Stimulated activated naive B cell treated with anti-CD40 and anti-IgM and Interleukin-4, amounts not matched to agents 10 μg/mL and 1 μg/mL and 100 μg/mL, for 72 hours (primary cell): ENCODE data around the gene HNRNPH2.

Experiments
- ATAC-seq, 2 donors: fragments of 150-1000 bp; cut with Tn5 transposase; replicated peaks; 2 replicates each; pipeline ENCODE4 v1.10.0; 2021; ENCODE audit warnings: moderate library complexity in 1 of 2
- DNase-seq: peaks from one replicate; pipeline ENCODE4 v3.0.0; 2021
- H3K27ac Mint-ChIP-seq: one replicate; pipeline ENCODE4 v1.8.0; 2022; ENCODE audit warnings: mild to moderate bottlenecking, mixed read lengths
- H3K27me3 Mint-ChIP-seq, 2 donors: one replicate each; pipeline ENCODE4 v1.8.0; 2022; ENCODE audit warnings: mixed read lengths in 2 of 2
- H3K36me3 Mint-ChIP-seq, 2 donors: one replicate each; pipeline ENCODE4 v1.8.0; 2022; ENCODE audit warnings: mixed read lengths in 2 of 2, mild to moderate bottlenecking in 1 of 2
- H3K4me1 Mint-ChIP-seq, 2 donors: one replicate each; pipeline ENCODE4 v1.8.0; 2022; ENCODE audit warnings: mixed read lengths in 2 of 2, mild to moderate bottlenecking in 1 of 2
- H3K4me3 Mint-ChIP-seq, 2 donors: one replicate each; pipeline ENCODE4 v1.8.0; 2022; ENCODE audit warnings: mild to moderate bottlenecking in 2 of 2, mixed read lengths in 2 of 2, moderate library complexity in 1 of 2
- H3K9me3 Mint-ChIP-seq, 2 donors: one replicate each; pipeline ENCODE4 v1.8.0; 2022; ENCODE audit warnings: mixed read lengths in 2 of 2, mild to moderate bottlenecking in 1 of 2

Gene HNRNPH2

GRCh38 chrX:101407748-101408531 lies at the start of gene HNRNPH2, which contains the start of gene GLA:
TSS of gene HNRNPH2 (plus strand) at chrX:101408222. CDS start at chrX:101411989, 3,767 bp downstream.
TSS of gene GLA (minus strand) at chrX:101407925. CDS start at chrX:101407903, 22 bp downstream.
- Mint-ChIP-seq H3K36me3 (peaks cover 17 to 26% of the 10 kb centered on the region in 2 donors), H3K27me3 (no peaks in the 10 kb centered on the region), H3K4me3 (peak within 1 kb of the TSS; percentile 91 to 95), H3K27ac (peak within 1 kb of the TSS; percentile 95), H3K9me3 (peaks cover 2 to 5% of the 10 kb centered on the region in 2 donors), H3K4me1 (peaks cover 19 to 30% of the 10 kb centered on the region in 2 donors)
- ATAC-seq (peak; percentile 88 to 91), DNase-seq (peak; percentile 88)

- no peaks in the 10 kb centered on the region for H3K27me3 Mint-ChIP-seq
- ATAC-seq (no peak), DNase-seq (no peak)
- H3K27ac Mint-ChIP-seq = no peak overlapping the region
- peaks cover 13 to 23% of the 10 kb centered on the region in 2 donors for H3K4me1 Mint-ChIP-seq
- H3K36me3 Mint-ChIP-seq = peaks cover 28 to 52% of the 10 kb centered on the region in 2 donors
- H3K4me3 Mint-ChIP-seq = no peak overlapping the region
- H3K9me3 Mint-ChIP-seq = no peaks in the 10 kb centered on the region
Observed at GRCh38 chrX:101359966-101360365, 48.1 kb upstream of the HNRNPH2 start.

GRCh38 chrX:101360390-101360789 lies 47.6 kb upstream of the HNRNPH2 start:
- Mint-ChIP-seq H3K36me3 (peaks cover 26 to 48% of the 10 kb centered on the region in 2 donors), H3K9me3 (no peaks in the 10 kb centered on the region), H3K27ac (no peak overlapping the region), H3K27me3 (no peaks in the 10 kb centered on the region), H3K4me3 (no peak overlapping the region), H3K4me1 (peaks cover 11 to 23% of the 10 kb centered on the region in 2 donors)
- no peak for DNase-seq
- ATAC-seq = no peak

GRCh38 chrX:101362116-101362515 lies 45.9 kb upstream of the HNRNPH2 start:
- H3K4me3 Mint-ChIP-seq = no peak overlapping the region
- H3K9me3 Mint-ChIP-seq = no peaks in the 10 kb centered on the region
- peaks cover 11 to 23% of the 10 kb centered on the region in 2 donors for H3K4me1 Mint-ChIP-seq
- no peaks in the 10 kb centered on the region for H3K27me3 Mint-ChIP-seq
- peaks cover 21 to 36% of the 10 kb centered on the region in 2 donors for H3K36me3 Mint-ChIP-seq
- H3K27ac Mint-ChIP-seq = no peak overlapping the region
- DNase-seq = no peak
- ATAC-seq = no peak

GRCh38 chrX:101362757-101363156 lies 45.3 kb upstream of the HNRNPH2 start:
- H3K4me1 Mint-ChIP-seq = peaks cover 11 to 23% of the 10 kb centered on the region in 2 donors
- DNase-seq = no peak
- H3K27ac Mint-ChIP-seq = peak overlapping the region; percentile 59
- H3K36me3 Mint-ChIP-seq = peaks cover 21 to 35% of the 10 kb centered on the region in 2 donors
- H3K4me3 Mint-ChIP-seq = no peak overlapping the region
- H3K27me3 Mint-ChIP-seq = no peaks in the 10 kb centered on the region
- ATAC-seq = no peak
- H3K9me3 Mint-ChIP-seq = no peaks in the 10 kb centered on the region

- DNase-seq (no peak), ATAC-seq (no peak)
- H3K4me1 Mint-ChIP-seq = peaks cover 6 to 8% of the 10 kb centered on the region in 2 donors
- no peak overlapping the region for H3K4me3 Mint-ChIP-seq
- H3K36me3 Mint-ChIP-seq = peaks cover 16 to 29% of the 10 kb centered on the region in 2 donors
- no peak overlapping the region for H3K27ac Mint-ChIP-seq
- no peaks in the 10 kb centered on the region for H3K27me3 Mint-ChIP-seq
- no peaks in the 10 kb centered on the region for H3K9me3 Mint-ChIP-seq
Observed at GRCh38 chrX:101365301-101365795, 42.7 kb upstream of the HNRNPH2 start.

- ATAC-seq = no peak
- Mint-ChIP-seq H3K4me3 (no peak overlapping the region), H3K9me3 (no peaks in the 10 kb centered on the region), H3K27me3 (no peaks in the 10 kb centered on the region), H3K4me1 (peaks cover 16 to 17% of the 10 kb centered on the region in 2 donors), H3K36me3 (peaks cover 14 to 19% of the 10 kb centered on the region in 2 donors), H3K27ac (no peak overlapping the region)
- DNase-seq = no peak
Observed at GRCh38 chrX:101368800-101369199, 39.2 kb upstream of the HNRNPH2 start.

- no peaks in the 10 kb centered on the region for H3K27me3 Mint-ChIP-seq
- no peaks in the 10 kb centered on the region for H3K9me3 Mint-ChIP-seq
- peaks cover 16 to 17% of the 10 kb centered on the region in 2 donors for H3K4me1 Mint-ChIP-seq
- no peak for ATAC-seq
- no peak for DNase-seq
- H3K36me3 Mint-ChIP-seq = peaks cover 20 to 25% of the 10 kb centered on the region in 2 donors
- H3K4me3 Mint-ChIP-seq = no peak overlapping the region
- H3K27ac Mint-ChIP-seq = peak overlapping the region; percentile 9
Observed at GRCh38 chrX:101369687-101370086, 38.3 kb upstream of the HNRNPH2 start.

- H3K27me3 Mint-ChIP-seq = no peaks in the 10 kb centered on the region
- peaks cover 26 to 34% of the 10 kb centered on the region in 2 donors for H3K36me3 Mint-ChIP-seq
- H3K9me3 Mint-ChIP-seq = no peaks in the 10 kb centered on the region
- H3K27ac Mint-ChIP-seq = peak overlapping the region; percentile 43
- peak overlapping the region; percentile 3 to 69 for H3K4me3 Mint-ChIP-seq
- DNase-seq (peak; percentile 34), ATAC-seq (peak; percentile 92 to 93)
- H3K4me1 Mint-ChIP-seq = peaks cover 16 to 24% of the 10 kb centered on the region in 2 donors
Observed at GRCh38 chrX:101370888-101371504, 37.0 kb upstream of the HNRNPH2 start.

GRCh38 chrX:101377547-101377946 lies 30.5 kb upstream of the HNRNPH2 start:
- no peaks in the 10 kb centered on the region for H3K9me3 Mint-ChIP-seq
- ATAC-seq = peak; percentile 79 to 90
- no peaks in the 10 kb centered on the region for H3K27me3 Mint-ChIP-seq
- DNase-seq = no peak
- H3K4me3 Mint-ChIP-seq = peak overlapping the region in 1 of 2 donors; percentile 58
- H3K36me3 Mint-ChIP-seq = peaks cover 29 to 30% of the 10 kb centered on the region in 2 donors
- H3K27ac Mint-ChIP-seq = peak overlapping the region; percentile 26
- H3K4me1 Mint-ChIP-seq = peaks cover 13 to 29% of the 10 kb centered on the region in 2 donors

- peak; percentile 58 to 65 for ATAC-seq
- Mint-ChIP-seq H3K27me3 (no peaks in the 10 kb centered on the region), H3K4me1 (peaks cover 15 to 28% of the 10 kb centered on the region in 2 donors), H3K4me3 (peak overlapping the region; percentile 87 to 92), H3K9me3 (no peaks in the 10 kb centered on the region), H3K36me3 (peaks cover 11 to 16% of the 10 kb centered on the region in 2 donors), H3K27ac (peak overlapping the region; percentile 95)
- DNase-seq = peak; percentile 42
Observed at GRCh38 chrX:101383679-101384205, 24.3 kb upstream of the HNRNPH2 start.

- Mint-ChIP-seq H3K36me3 (peaks cover 4 to 11% of the 10 kb centered on the region in 2 donors), H3K4me3 (peak overlapping the region; percentile 87 to 92)
Observed at GRCh38 chrX:101385026-101385684, 22.9 kb upstream of the HNRNPH2 start.

GRCh38 chrX:101385795-101386541 lies 22.1 kb upstream of the HNRNPH2 start, which contains the start of gene BTK:
TSS of gene BTK (minus strand) at chrX:101386191. CDS start at chrX:101375284, 10,907 bp downstream.
- ATAC-seq (peak; percentile 75 to 77), DNase-seq (peak; percentile 67)
- Mint-ChIP-seq H3K9me3 (no peaks in the 10 kb centered on the region), H3K4me3 (peak within 1 kb of the TSS; percentile 87 to 92), H3K4me1 (peaks cover 11 to 21% of the 10 kb centered on the region in 2 donors), H3K27ac (peak within 1 kb of the TSS; percentile 95), H3K27me3 (no peaks in the 10 kb centered on the region), H3K36me3 (peaks cover 6 to 13% of the 10 kb centered on the region in 2 donors)

More at GRCh38 chrX:101385026-101385684, 22.9 kb upstream of the HNRNPH2 start:
- ATAC-seq (peak; percentile 27 to 31), DNase-seq (no peak)
- Mint-ChIP-seq H3K9me3 (no peaks in the 10 kb centered on the region), H3K27me3 (no peaks in the 10 kb centered on the region), H3K27ac (peak overlapping the region; percentile 95), H3K4me1 (peaks cover 11 to 21% of the 10 kb centered on the region in 2 donors)
